Caco-2 (cell line): ENCODE results near the gene ZNF385A. TPM values are rescaled to one million over a fixed set of nuclear protein-coding genes. Genes with fewer than 3 reads are reported as not detected.

ENCODE experiments used
- BruUV-seq: library from RNA; stranded (reverse); fragments of 400-500 nt; replicated peaks from 2 replicates; lab custom pipeline; 2021; lab: Mats Ljungman, UMichigan
- CTCF ChIA-PET: fragments of 300-600 bp; sonication (Branson Sonifier 250); formaldehyde crosslinking; loops from one replicate; lab custom pipeline; 2022; ENCODE audit warnings: antibody characterized with exemption; lab: Charles Lee
- POLR2A ChIA-PET: fragments of 300-600 bp; sonication (Branson Sonifier 250); formaldehyde crosslinking; loops from one replicate; lab custom pipeline; 2022; ENCODE audit warnings: antibody characterized with exemption; lab: Charles Lee
- DNase-seq, 2 experiments: peaks; one replicate each; pipeline versions ENCODE4 v3.0.0 to v3.0.0-alpha.2; 2020 to 2022
- H3K27me3 ChIP-seq: replicated peaks from 2 replicates; pipeline ENCODE4 v1.6.0; 2011; ENCODE audit warnings: low read length; ENCODE audit not compliant: control insufficient read depth, insufficient read depth
- H3K36me3 ChIP-seq: 2 replicates; pipeline ENCODE4 v1.5.1; 2011; ENCODE audit warnings: low read length; ENCODE audit not compliant: control insufficient read depth, insufficient read depth
- H3K4me1 ChIP-seq: fragments of 250-450 bp; sonication (Bioruptor Pico); 2 replicates; pipeline ENCODE4 v1.5.1; 2020; ENCODE audit warnings: mild to moderate bottlenecking
- H3K4me3 ChIP-seq: 2 replicates; pipeline ENCODE4 v1.5.1; 2011; ENCODE audit warnings: low read depth, mild to moderate bottlenecking, control low read depth, low read length
- H3K9me3 ChIP-seq: fragments of 250-450 bp; sonication (Bioruptor Pico); 2 replicates; pipeline ENCODE4 v1.5.1; 2020; ENCODE audit warnings: mild to moderate bottlenecking, moderate library complexity
- H3K27ac Mint-ChIP-seq: one replicate; pipeline ENCODE4 v1.8.0; 2022; ENCODE audit warnings: mixed read lengths; ENCODE audit not compliant: unreplicated experiment
- H3K27me3 Mint-ChIP-seq: one replicate; pipeline ENCODE4 v1.8.0; 2022; ENCODE audit warnings: mixed read lengths; ENCODE audit not compliant: insufficient read depth, unreplicated experiment
- H3K36me3 Mint-ChIP-seq: one replicate; pipeline ENCODE4 v1.8.0; 2022; ENCODE audit warnings: mild to moderate bottlenecking, mixed read lengths; ENCODE audit not compliant: insufficient read depth, unreplicated experiment
- H3K4me1 Mint-ChIP-seq: one replicate; pipeline ENCODE4 v1.8.0; 2022; ENCODE audit warnings: low read depth, mixed read lengths; ENCODE audit not compliant: unreplicated experiment
- H3K4me3 Mint-ChIP-seq: one replicate; pipeline ENCODE4 v1.8.0; 2022; ENCODE audit warnings: mild to moderate bottlenecking, moderate library complexity, mixed read lengths; ENCODE audit not compliant: unreplicated experiment
- H3K9me3 Mint-ChIP-seq: one replicate; pipeline ENCODE4 v1.8.0; 2022; ENCODE audit warnings: mixed read lengths; ENCODE audit not compliant: unreplicated experiment
- intact Hi-C: fragments of 100-400 bp; cut with micrococcal nuclease; formaldehyde crosslinking; loops from one replicate; pipeline ENCODE4 v1.10.0; 2022; ENCODE audit not compliant: unreplicated experiment
- total RNA-seq: library from RNA; stranded (reverse); gene quantifications from 2 replicates; pipeline ENCODE4 v1.2.3, GENCODE V29; 2022
- TF ChIP-seq, protein P1 (sequence below), 2 experiments: fragments of 200-600 bp in 1 of 2; IDR thresholded peaks; 1 replicate in 1 of 2; 2 replicates in 1 of 2; pipeline versions ENCODE4 v1.5.1 to v1.8.0; 2011 to 2022; ENCODE audit warnings: antibody characterized with exemption in 1 of 2, control low read depth in 1 of 2, inconsistent platforms in 1 of 2, low read depth in 1 of 2, low read length in 1 of 2, mild to moderate bottlenecking in 1 of 2, moderate library complexity in 1 of 2; ENCODE audit not compliant: insufficient read depth in 1 of 2, severe bottlenecking in 1 of 2, unreplicated experiment in 1 of 2

Gene ZNF385A
- total RNA-seq, 1 experiment from 2014 or later, result 8.4 TPM

DNA sequence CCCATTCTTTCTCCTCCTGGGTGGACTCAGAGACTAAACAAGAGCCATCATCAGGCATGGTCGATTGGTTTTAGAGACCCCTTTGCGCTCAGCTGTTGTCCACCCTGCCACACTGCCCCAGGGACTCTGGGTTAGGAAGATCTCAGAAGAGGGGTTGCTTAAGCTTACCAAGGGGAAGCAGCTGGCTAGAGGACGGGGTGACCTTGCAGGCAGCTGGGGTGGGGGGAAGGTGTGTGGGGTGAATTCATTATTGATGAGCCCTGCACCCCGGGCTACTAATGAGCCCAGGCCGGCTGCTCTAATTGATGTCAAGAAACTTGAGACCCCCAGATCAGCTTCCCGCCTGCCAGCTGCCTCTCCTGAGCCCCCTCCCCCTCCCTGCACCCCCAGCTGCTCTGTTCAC is 8.7 kb upstream of the ZNF385A start:
- intact Hi-C loops, result no loop called here

DNA sequence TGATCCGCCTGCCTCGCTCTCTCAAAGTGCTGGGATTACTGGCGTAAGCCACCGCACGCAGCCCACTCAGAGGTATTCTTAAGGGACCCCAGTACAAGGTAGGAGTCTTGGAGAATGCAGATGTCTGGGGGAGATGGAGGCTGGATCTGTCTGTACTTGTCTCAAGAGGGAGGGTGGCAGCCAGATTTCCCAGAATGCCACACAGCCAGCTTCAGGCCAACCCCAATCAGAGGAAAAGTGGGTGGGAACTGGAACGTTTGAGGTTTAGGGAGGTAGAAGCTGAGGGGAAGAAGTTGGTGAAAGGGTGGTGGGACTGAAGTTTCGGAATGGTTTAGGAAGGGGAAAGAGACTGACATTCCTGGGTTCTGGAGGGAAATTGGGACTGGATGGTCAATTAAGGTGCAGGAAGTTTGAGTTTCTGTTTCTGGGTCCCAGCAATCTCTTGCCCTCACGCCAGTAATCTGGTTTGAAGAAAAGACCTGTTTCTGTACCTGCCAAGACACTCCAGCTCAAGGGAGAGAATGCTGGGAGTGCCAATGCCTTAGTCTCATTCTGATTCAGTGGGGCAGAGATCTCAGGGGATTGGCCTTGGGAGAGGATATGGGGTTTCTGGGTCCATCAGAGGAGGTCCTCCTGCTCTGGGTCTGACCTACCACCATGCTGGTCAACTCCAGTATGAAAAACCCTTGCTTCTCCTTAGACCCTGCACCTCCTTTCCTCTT is 8.1 kb upstream of the ZNF385A start:
- Histone ChIP-seq H3K4me3 (no peak overlapping the region), H3K36me3 (no peaks in the 10 kb centered on the region), H3K4me1 (peaks cover 26% of the 10 kb centered on the region), H3K27me3 (no peaks in the 10 kb centered on the region), H3K9me3 (no peaks in the 10 kb centered on the region)
- ChIA-PET CTCF (interaction anchor here (0.5 to 1.8 kb wide), 3 partner anchors 13 to 24 kb away, joined by 5 to 9 read pairs (median 5); no protein-coding TSS in a partner anchor), POLR2A (no interaction called here)
- H3K9me3 Mint-ChIP-seq, result no peaks in the 10 kb centered on the region
- H3K27me3 Mint-ChIP-seq, result no peaks in the 10 kb centered on the region
- TF ChIP-seq, protein P1, sequence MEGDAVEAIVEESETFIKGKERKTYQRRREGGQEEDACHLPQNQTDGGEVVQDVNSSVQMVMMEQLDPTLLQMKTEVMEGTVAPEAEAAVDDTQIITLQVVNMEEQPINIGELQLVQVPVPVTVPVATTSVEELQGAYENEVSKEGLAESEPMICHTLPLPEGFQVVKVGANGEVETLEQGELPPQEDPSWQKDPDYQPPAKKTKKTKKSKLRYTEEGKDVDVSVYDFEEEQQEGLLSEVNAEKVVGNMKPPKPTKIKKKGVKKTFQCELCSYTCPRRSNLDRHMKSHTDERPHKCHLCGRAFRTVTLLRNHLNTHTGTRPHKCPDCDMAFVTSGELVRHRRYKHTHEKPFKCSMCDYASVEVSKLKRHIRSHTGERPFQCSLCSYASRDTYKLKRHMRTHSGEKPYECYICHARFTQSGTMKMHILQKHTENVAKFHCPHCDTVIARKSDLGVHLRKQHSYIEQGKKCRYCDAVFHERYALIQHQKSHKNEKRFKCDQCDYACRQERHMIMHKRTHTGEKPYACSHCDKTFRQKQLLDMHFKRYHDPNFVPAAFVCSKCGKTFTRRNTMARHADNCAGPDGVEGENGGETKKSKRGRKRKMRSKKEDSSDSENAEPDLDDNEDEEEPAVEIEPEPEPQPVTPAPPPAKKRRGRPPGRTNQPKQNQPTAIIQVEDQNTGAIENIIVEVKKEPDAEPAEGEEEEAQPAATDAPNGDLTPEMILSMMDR (IDR thresholded peaks at IDR 0.05; ENCODE audit: insufficient read depth in 1 of 2, low read depth in 1 of 2, low read length in 1 of 2, severe bottlenecking in 1 of 2, unreplicated experiment in 1 of 2), result no peak
- H3K4me1 Mint-ChIP-seq, result peaks cover 18% of the 10 kb centered on the region
- H3K4me3 Mint-ChIP-seq, result no peak overlapping the region
- intact Hi-C loops, result no loop called here
- H3K36me3 Mint-ChIP-seq, result peaks cover 14% of the 10 kb centered on the region
- no TSS peak for BruUV-seq
- no peak for DNase-seq
- H3K27ac Mint-ChIP-seq, result no peak overlapping the region

More for the DNA sequence above, 8.7 kb upstream of the ZNF385A start:
- H3K4me1 Mint-ChIP-seq, result peaks cover 12% of the 10 kb centered on the region
- Histone ChIP-seq H3K4me3 (no peak overlapping the region), H3K9me3 (no peaks in the 10 kb centered on the region), H3K36me3 (no peaks in the 10 kb centered on the region; the same call in 1 of the 2 replicates), H3K4me1 (peaks cover 20% of the 10 kb centered on the region), H3K27me3 (no peaks in the 10 kb centered on the region)
- BruUV-seq, result no TSS peak
- peaks cover 12% of the 10 kb centered on the region for H3K36me3 Mint-ChIP-seq
- TF ChIP-seq, protein P1 (IDR thresholded peaks at IDR 0.05; ENCODE audit: insufficient read depth in 1 of 2, low read depth in 1 of 2, low read length in 1 of 2, severe bottlenecking in 1 of 2, unreplicated experiment in 1 of 2), result no peak
- CTCF ChIA-PET, result interaction anchor here (0.5 to 1.4 kb wide), 2 partner anchors 14 to 25 kb away, joined by 5 to 9 read pairs; no protein-coding TSS in a partner anchor
- POLR2A ChIA-PET, result no interaction called here
- H3K27ac Mint-ChIP-seq, result no peak overlapping the region
- DNase-seq, result no peak
- no peak overlapping the region for H3K4me3 Mint-ChIP-seq
- no peaks in the 10 kb centered on the region for H3K9me3 Mint-ChIP-seq
- no peaks in the 10 kb centered on the region for H3K27me3 Mint-ChIP-seq

DNA sequence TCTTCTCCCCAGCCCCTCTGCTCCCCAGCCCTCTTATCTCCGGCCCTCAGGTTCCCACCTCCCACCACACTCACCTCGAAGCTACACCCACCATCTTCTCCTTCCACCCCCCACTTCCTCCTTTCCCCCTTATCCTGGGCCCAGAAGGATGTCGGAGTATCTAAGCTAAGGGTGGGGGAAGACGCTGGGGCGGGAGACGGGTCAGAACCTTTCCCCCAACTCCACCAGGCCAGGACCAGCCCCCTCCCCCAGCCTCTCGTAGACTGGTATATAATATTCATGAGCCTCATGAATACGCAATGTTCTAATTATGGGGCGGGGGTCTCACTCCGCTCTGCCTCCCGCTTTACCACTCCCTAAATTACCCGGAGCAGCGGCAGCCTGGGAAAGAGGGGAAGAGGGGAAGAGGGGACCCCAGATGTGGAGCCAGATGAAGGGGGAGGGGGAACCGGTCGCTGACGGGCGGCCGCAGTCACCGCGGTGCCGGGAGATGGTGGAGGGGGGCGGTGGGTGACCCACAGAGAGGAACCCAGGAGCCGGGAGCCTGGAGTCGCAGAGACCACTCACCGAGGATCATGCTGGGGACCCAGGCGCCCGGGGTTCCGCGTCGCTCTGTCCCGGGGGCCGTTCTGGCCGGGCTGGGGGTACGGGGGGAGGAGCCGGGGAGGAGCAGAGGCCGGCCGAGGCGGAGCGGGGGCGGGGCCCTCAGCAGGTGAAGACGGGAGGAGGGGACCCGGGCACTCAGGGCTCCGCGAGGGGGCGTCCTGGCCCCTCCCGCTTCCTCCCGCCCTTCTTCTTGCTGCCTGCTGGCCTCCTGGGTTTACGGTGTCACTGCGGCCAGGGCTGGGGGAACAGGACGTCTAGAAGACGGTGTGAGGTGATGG is 6.4 kb upstream of the ZNF385A start:
- BruUV-seq, result no TSS peak
- peaks cover 13% of the 10 kb centered on the region for H3K36me3 Mint-ChIP-seq
- Histone ChIP-seq H3K9me3 (no peaks in the 10 kb centered on the region), H3K4me3 (peak overlapping the region; percentile 67), H3K4me1 (peaks cover 34% of the 10 kb centered on the region), H3K27me3 (no peaks in the 10 kb centered on the region), H3K36me3 (no peaks in the 10 kb centered on the region)
- H3K4me3 Mint-ChIP-seq, result peak overlapping the region; percentile 49
- TF ChIP-seq, protein P1 (IDR thresholded peaks at IDR 0.05; ENCODE audit: insufficient read depth in 1 of 2, low read depth in 1 of 2, low read length in 1 of 2, severe bottlenecking in 1 of 2, unreplicated experiment in 1 of 2), result peak; percentile 35 to 72
- ChIA-PET CTCF (interaction anchor here (0.6 to 1.8 kb wide), 2 partner anchors 11 to 218 kb away, joined by 5 read pairs; no protein-coding TSS in a partner anchor), POLR2A (interaction anchor here (0.9 kb wide), 1 partner anchor 110 kb away, joined by 3 read pairs; the partner anchor contains the start of gene HNRNPA1)
- intact Hi-C loops, result loop anchor here (1.0 kb wide), 1 partner anchor 12 kb away; no protein-coding TSS in a partner anchor
- H3K4me1 Mint-ChIP-seq, result peaks cover 22% of the 10 kb centered on the region
- H3K9me3 Mint-ChIP-seq, result no peaks in the 10 kb centered on the region
- DNase-seq, result peak; percentile 79 to 84
- no peaks in the 10 kb centered on the region for H3K27me3 Mint-ChIP-seq
- no peak overlapping the region for H3K27ac Mint-ChIP-seq
